Adrenal gland (tissue), 12 donors: ENCODE results near the gene SCN2A. TPM values are rescaled to one million over a fixed set of nuclear protein-coding genes. Genes with fewer than 3 reads are reported as not detected.

Source experiments
- DNase-seq, 7 donors: peaks; one replicate each; pipeline ENCODE4 v3.0.0-alpha.2; 2019 to 2020
- H3K27ac ChIP-seq, 5 donors: fragments of 200-600 bp; sonication (generic) in 4 of 5; 1 replicate in 3 of 5; 2 replicates in 2 of 5; pipeline versions ENCODE4 v1.5.1 to v1.8.0; 2016 to 2020; ENCODE audit warnings: mild to moderate bottlenecking in 1 of 5
- H3K27me3 ChIP-seq: fragments of 200-600 bp; 2 replicates; pipeline ENCODE4 v1.8.0; 2021
- H3K36me3 ChIP-seq, 2 donors: fragments of 200-600 bp; replicated peaks in 1 of 2; 1 replicate in 1 of 2; 2 replicates in 1 of 2; pipeline versions ENCODE4 v1.5.1 to v1.8.0; 2018 to 2022
- H3K4me1 ChIP-seq, 2 donors: fragments of 200-600 bp; replicated peaks in 1 of 2; 1 replicate in 1 of 2; 2 replicates in 1 of 2; pipeline versions ENCODE4 v1.5.1 to v1.8.0; 2018 to 2021
- H3K4me3 ChIP-seq, 4 donors: fragments of 200-600 bp; sonication (generic) in 3 of 4; one replicate each; pipeline ENCODE4 v1.5.1; 2016 to 2018
- H3K9me3 ChIP-seq, 3 donors: fragments of 200-600 bp; sonication (generic) in 1 of 3; replicated peaks in 1 of 3; 1 replicate in 2 of 3; 2 replicates in 1 of 3; pipeline versions ENCODE4 v1.5.1 to v1.8.0; 2016 to 2021
- CTCF ChIP-seq, 6 experiments: fragments of 450-650 bp in 4 of 6; fragments of 200-600 bp in 2 of 6; sonication (generic) in 1 of 6; IDR thresholded peaks; 1 replicate in 5 of 6; 2 replicates in 1 of 6; pipeline versions ENCODE4 v1.5.1 to v1.8.0; 2016 to 2021; ENCODE audit warnings: antibody characterized with exemption in 6 of 6, mild to moderate bottlenecking in 2 of 6, moderate library complexity in 1 of 6
- POLR2A ChIP-seq, 2 donors: fragments of 450-650 bp; IDR thresholded peaks; one replicate each; pipeline ENCODE4 v1.6.1; 2017; ENCODE audit warnings: antibody characterized with exemption in 2 of 2, mild to moderate bottlenecking in 2 of 2, moderate library complexity in 1 of 2
- WGBS, 4 donors: extraction: QIAGEN DNeasy Blood & Tissue Kit in 2 of 4; methylation state at CpG; one replicate each; pipeline versions ENCODE4 v1.1.5 to v1.1.7; 2013 to 2017; 5-methylcytosine and 5-hydroxymethylcytosine counted together
- intact Hi-C, 2 donors: fragments of 100-400 bp; cut with DNase I; formaldehyde crosslinking; loops; one replicate each; pipeline versions ENCODE4 v1.14.1 to v1.15.0; 2022 to 2023
- polyA plus RNA-seq, 3 donors: library from polyadenylated mRNA; stranded (reverse); fragments of 200-250 nt in 2 of 3; fragments of 350-450 nt in 1 of 3; fragmentation: Illumina TruSeq in 1 of 3; extraction: RNeasy Lipid Tissue Mini Kit (QIAGEN cat#74804) in 1 of 3; gene quantifications; one replicate each; pipeline ENCODE4 v1.2.3, GENCODE V29; 2013 to 2014
- total RNA-seq, 9 donors: library from RNA; depleted of rRNA in 4 of 9; stranded (reverse); fragments of >200 nt in 4 of 9; fragments of 120-200 nt in 1 of 9; fragmentation: NEBNext Ultra II Directional in 1 of 9; extraction: Animal tissue kit (Norgen Biotek cat#: 25700) in 1 of 9; gene quantifications; one replicate each; pipeline versions ENCODE4 v1.1.0 to v1.2.4, GENCODE V29; 2013 to 2023
- donor health status: healthy with polysubstance abuse.
- donor health status: Bipolar disorder and iron deficiency.
- donor health status: DM: yes; HTN: yes; CAD: no.
- donor health status: DM: no; HTN: no; CAD: no.
- donor health status: DM: no; HTN: no; CAD: no.
- donor health status: DM: yes; HTN: yes; CAD: no.

SCN2A gene
- total and polyA plus RNA-seq, 12 donors: 0.34 to 3.5 (median 1.1) TPM

GRCh38 chr2:165238295-165238694, 919 bp upstream of the SCN2A start:
- WGBS, 4 donors: 5 to 7% (median 7%) methylated on average over 3 of the region's 3 CpGs
- H3K27ac ChIP-seq: no peak overlapping the region
- DNase-seq: no peak
- no peaks in the 10 kb centered on the region for H3K9me3 ChIP-seq
- intact Hi-C loops: no loop called here
- TF ChIP-seq CTCF (IDR thresholded peaks at IDR 0.05): no peak
- no peak for TF ChIP-seq POLR2A (IDR thresholded peaks at IDR 0.05)
- no peaks in the 10 kb centered on the region for H3K36me3 ChIP-seq
- H3K4me3 ChIP-seq: no peak overlapping the region
- no peaks in the 10 kb centered on the region for H3K27me3 ChIP-seq
- H3K4me1 ChIP-seq: no peaks in the 10 kb centered on the region

- TF ChIP-seq CTCF (IDR thresholded peaks at IDR 0.05) (no peak), POLR2A (IDR thresholded peaks at IDR 0.05) (no peak)
- WGBS, 4 donors: 51 to 63% (median 56%) methylated on average over 4 of the region's 4 CpGs
- Histone ChIP-seq H3K4me3 (no peak overlapping the region), H3K4me1 (no peaks in the 10 kb centered on the region), H3K9me3 (no peaks in the 10 kb centered on the region), H3K27ac (peak overlapping the region in 1 of 5 donors; percentile 26), H3K27me3 (no peaks in the 10 kb centered on the region), H3K36me3 (no peaks in the 10 kb centered on the region)
- no peak for DNase-seq
- intact Hi-C loops: loop anchor here (10.0 kb wide), 1 partner anchor 55 kb away; no protein-coding TSS in a partner anchor
Measured at GRCh38 chr2:165239856-165240515, 772 bp downstream of the SCN2A start.

GRCh38 chr2:165240916-165241315, 1.7 kb downstream of the SCN2A start:
- no peaks in the 10 kb centered on the region for H3K9me3 ChIP-seq
- TF ChIP-seq POLR2A (IDR thresholded peaks at IDR 0.05): no peak
- no peak for TF ChIP-seq CTCF (IDR thresholded peaks at IDR 0.05)
- H3K27ac ChIP-seq: no peak overlapping the region
- DNase-seq: no peak
- intact Hi-C loops: loop anchor here (10.0 kb wide), 1 partner anchor 54 kb away; no protein-coding TSS in a partner anchor
- 65 to 86% (median 75%) methylated on average over 2 of the region's 2 CpGs for WGBS, 4 donors
- no peaks in the 10 kb centered on the region for H3K27me3 ChIP-seq
- H3K4me1 ChIP-seq: no peaks in the 10 kb centered on the region
- H3K36me3 ChIP-seq: no peaks in the 10 kb centered on the region
- H3K4me3 ChIP-seq: no peak overlapping the region

- 32 to 40% (median 38%) methylated on average over 5 of the region's 5 CpGs for WGBS, 4 donors
- Histone ChIP-seq H3K27ac (no peak overlapping the region), H3K9me3 (no peaks in the 10 kb centered on the region), H3K4me1 (no peaks in the 10 kb centered on the region), H3K4me3 (no peak overlapping the region), H3K36me3 (no peaks in the 10 kb centered on the region), H3K27me3 (no peaks in the 10 kb centered on the region)
- no peak for TF ChIP-seq POLR2A (IDR thresholded peaks at IDR 0.05)
- TF ChIP-seq CTCF (IDR thresholded peaks at IDR 0.05): no peak
- no peak for DNase-seq
- intact Hi-C loops: loop anchor here (10.0 kb wide), 1 partner anchor 50 kb away; no protein-coding TSS in a partner anchor
Measured at GRCh38 chr2:165245081-165245793, 6.0 kb downstream of the SCN2A start.
